ENCODE data around the gene PRMT7.
A peak's percentile ranks its signal among the peaks of the same experiment; 100 is the strongest.

Gene PRMT7

DNA sequence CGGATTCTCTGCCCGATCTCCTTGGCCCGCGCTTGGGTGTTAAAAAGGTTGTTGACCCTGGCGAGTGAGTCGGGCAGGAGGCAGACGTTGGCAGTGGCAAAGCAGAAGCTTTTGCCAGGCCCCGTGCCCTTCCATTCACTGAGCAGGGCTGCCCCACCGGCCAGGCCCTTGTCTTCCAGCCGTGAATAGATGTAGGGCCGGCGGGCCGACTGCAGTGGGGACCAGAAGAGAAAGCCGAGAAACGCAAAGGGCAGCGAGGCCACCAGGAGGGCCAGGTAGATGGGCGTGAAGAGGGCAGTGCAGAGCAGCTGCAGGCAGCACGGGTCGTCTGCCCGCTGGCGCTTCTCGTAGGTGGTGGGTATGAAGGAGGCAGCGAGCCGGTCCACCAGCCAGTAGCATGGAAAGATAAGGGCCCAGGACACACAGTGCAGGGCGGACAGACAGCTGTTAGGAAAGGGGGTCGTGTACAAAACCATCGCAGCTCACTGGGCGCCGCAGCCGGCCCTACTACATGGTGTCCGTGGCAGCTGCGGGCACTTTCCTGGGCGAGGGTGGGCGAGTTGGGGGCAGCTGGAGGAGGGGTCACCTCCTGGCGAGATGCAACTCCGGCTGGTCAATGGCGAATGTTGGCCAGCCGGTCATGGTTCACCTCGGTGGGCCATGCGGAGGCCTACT is 61.0 kb downstream of the PRMT7 start:
- H3K27ac Mint-ChIP-seq = no peak overlapping the region
- DNase-seq = no peak

DNA sequence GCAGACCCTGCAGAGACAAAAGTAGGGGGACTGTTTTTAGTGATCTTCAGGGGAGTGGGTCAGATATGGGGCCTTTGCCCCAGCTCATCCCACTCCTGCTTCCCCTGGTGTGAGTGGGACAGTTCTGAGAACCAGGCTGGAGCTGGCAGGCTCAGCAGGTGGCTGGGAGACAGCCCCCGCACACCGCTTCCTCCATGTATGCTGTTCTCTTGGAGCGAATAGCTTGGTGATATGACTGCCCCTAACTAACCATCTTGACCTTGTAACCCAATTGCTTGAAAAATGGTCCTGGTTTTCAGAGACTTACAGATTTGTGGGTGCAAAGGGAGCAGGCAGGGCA is 61.5 kb downstream of the PRMT7 start:
- Mint-ChIP-seq H3K36me3 (ENCODE audit: low read depth) (no peaks in the 10 kb centered on the region), H3K9me3 (no peaks in the 10 kb centered on the region), H3K27ac (no peak overlapping the region), H3K4me1 (peaks cover 49% of the 10 kb centered on the region), H3K4me3 (no peak overlapping the region), H3K27me3 (ENCODE audit: low read depth, poor library complexity) (peaks cover 11% of the 10 kb centered on the region)
- DNase-seq = no peak
- no peak for TF ChIP-seq CTCF (IDR thresholded peaks at IDR 0.05)

More for the DNA sequence above, 61.0 kb downstream of the PRMT7 start:
- no peak overlapping the region for H3K4me3 Mint-ChIP-seq
- H3K9me3 Mint-ChIP-seq = no peaks in the 10 kb centered on the region
- peaks cover 11% of the 10 kb centered on the region for H3K27me3 Mint-ChIP-seq (ENCODE audit: low read depth, poor library complexity)
- H3K4me1 Mint-ChIP-seq = peaks cover 54% of the 10 kb centered on the region
- H3K36me3 Mint-ChIP-seq (ENCODE audit: low read depth) = no peaks in the 10 kb centered on the region
- TF ChIP-seq CTCF (IDR thresholded peaks at IDR 0.05) = no peak

- H3K4me1 Mint-ChIP-seq = peaks cover 44% of the 10 kb centered on the region
- no peaks in the 10 kb centered on the region for H3K9me3 Mint-ChIP-seq
- H3K27ac Mint-ChIP-seq = no peak overlapping the region
- no peaks in the 10 kb centered on the region for H3K36me3 Mint-ChIP-seq (ENCODE audit: low read depth)
- DNase-seq = no peak
- no peak for TF ChIP-seq CTCF (IDR thresholded peaks at IDR 0.05)
- no peak overlapping the region for H3K4me3 Mint-ChIP-seq
- H3K27me3 Mint-ChIP-seq (ENCODE audit: low read depth, poor library complexity) = peaks cover 11% of the 10 kb centered on the region
Measured at GRCh38 chr16:68372806-68373205, 62.0 kb downstream of the PRMT7 start.

DNA sequence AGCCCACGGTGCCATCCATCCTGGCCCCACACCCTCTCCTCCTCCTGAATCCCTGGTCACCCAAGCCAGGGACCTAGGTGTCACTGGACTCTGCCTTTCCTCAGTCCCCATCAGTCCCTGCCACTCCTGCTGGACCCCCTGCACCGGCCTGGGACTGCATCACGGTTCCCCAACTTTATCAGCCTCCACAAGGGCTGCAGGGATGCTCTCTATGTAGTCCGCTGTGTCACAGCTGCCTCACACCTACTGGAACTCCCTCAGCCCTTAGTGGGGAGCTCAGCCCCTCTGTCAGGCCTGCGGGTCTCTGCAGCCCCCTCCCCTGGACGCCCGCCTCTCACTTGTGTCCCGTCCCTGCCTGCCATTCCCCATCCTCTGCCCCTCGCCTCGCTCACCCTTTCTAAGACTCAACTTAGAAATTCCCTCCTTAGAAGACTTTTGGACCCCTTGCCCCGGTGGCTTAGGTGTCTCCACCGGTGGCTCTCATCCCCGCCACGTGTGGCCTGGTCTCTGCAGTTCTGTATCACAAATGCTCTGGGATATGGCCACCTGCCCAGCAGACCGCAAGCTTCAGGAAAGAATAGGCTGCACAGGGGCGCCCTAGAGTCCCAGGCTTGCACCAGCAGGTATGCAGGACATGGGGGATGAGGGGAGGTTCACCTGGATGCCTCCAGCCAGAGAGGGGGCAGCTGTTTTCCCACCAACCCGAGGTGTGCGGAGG is 62.9 kb downstream of the PRMT7 start:
- H3K4me1 Mint-ChIP-seq = peaks cover 35% of the 10 kb centered on the region
- H3K36me3 Mint-ChIP-seq (ENCODE audit: low read depth) = no peaks in the 10 kb centered on the region
- H3K9me3 Mint-ChIP-seq = no peaks in the 10 kb centered on the region
- no peak for DNase-seq
- TF ChIP-seq CTCF (IDR thresholded peaks at IDR 0.05) = no peak
- peak overlapping the region; percentile 54 for H3K27ac Mint-ChIP-seq
- H3K4me3 Mint-ChIP-seq = no peak overlapping the region
- H3K27me3 Mint-ChIP-seq (ENCODE audit: low read depth, poor library complexity) = peaks cover 11% of the 10 kb centered on the region

DNA sequence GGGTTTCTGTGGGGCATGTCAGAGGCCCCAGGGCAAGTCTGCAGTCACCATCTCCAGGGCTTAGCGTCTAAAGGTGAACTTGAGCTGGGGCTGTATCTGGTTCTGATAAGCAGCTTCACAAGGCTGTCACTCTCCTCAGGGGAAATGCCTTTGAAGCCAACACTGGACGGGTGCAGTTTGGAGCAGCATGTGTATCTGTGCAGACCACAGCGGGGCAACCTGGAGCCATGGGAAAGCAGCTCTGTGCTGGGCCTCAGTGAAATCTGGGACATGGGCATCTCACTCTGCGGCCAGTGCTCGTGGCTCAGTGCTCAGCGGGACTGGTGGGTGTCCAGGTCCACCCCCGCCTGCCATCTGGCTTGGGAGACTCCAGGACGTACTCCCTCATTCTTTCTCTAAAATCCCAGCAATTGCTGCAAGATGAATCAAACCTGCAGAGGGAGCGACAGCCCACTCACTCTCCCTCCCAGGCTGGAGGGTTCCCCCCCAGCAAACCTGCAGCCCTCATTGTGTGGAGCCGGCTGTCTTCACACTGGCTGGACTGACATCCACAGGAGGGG is 63.5 kb downstream of the PRMT7 start:
- Mint-ChIP-seq H3K9me3 (no peaks in the 10 kb centered on the region), H3K27ac (no peak overlapping the region), H3K27me3 (ENCODE audit: low read depth, poor library complexity) (peaks cover 11% of the 10 kb centered on the region), H3K4me3 (no peak overlapping the region), H3K36me3 (ENCODE audit: low read depth) (no peaks in the 10 kb centered on the region), H3K4me1 (peaks cover 34% of the 10 kb centered on the region)
- DNase-seq = no peak
- TF ChIP-seq CTCF (IDR thresholded peaks at IDR 0.05) = no peak

Data from nephron progenitor cell (in vitro differentiated cells).